Measurements from ENCODE around the gene PKIB. TPM values are rescaled to one million over a fixed set of nuclear protein-coding genes. Genes with fewer than 3 reads are reported as not detected.
"Not testable (repeated sequence)": the region's sequence is repeated elsewhere in the genome, so short reads cannot be mapped to it uniquely, and the experiment has no call there.

Gene PKIB
- total and polyA plus RNA-seq, 9 donors, result 0.36 to 2.7 (median 0.98) TPM; not detected in 1

DNA sequence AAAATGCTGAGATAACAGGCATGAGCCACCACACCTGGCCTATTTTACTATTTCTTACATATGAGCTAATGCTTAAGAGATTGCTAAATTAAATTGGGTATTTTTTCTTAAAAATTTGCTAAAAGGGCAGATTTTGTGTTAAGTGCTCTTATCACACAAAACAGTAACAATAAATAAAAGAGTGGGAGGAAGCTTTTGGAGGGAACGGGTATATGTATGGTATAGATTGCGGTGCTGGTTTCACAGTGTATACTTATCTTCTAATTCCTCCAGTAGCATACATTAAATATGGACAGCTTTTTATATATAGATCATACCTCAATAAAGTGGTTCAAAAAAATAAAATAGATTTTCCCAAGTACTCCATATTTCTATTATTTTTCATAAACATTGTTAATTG, 129.9 kb downstream of the PKIB start:
- no peak overlapping the region for H3K4me3 ChIP-seq
- intact Hi-C loops (cut with DNase I), result no loop called here
- H3K36me3 ChIP-seq, result no peaks in the 10 kb centered on the region
- no peaks in the 10 kb centered on the region for H3K4me1 ChIP-seq (ENCODE audit: insufficient read depth)
- no peak for DNase-seq
- 82 to 89% (median 86%) methylated on average over 2 of the region's 2 CpGs for WGBS, 3 donors
- TF ChIP-seq POLR2A (IDR thresholded peaks at IDR 0.05) (no peak), EP300 (IDR thresholded peaks at IDR 0.05) (no peak)
- TF ChIP-seq, protein P1, sequence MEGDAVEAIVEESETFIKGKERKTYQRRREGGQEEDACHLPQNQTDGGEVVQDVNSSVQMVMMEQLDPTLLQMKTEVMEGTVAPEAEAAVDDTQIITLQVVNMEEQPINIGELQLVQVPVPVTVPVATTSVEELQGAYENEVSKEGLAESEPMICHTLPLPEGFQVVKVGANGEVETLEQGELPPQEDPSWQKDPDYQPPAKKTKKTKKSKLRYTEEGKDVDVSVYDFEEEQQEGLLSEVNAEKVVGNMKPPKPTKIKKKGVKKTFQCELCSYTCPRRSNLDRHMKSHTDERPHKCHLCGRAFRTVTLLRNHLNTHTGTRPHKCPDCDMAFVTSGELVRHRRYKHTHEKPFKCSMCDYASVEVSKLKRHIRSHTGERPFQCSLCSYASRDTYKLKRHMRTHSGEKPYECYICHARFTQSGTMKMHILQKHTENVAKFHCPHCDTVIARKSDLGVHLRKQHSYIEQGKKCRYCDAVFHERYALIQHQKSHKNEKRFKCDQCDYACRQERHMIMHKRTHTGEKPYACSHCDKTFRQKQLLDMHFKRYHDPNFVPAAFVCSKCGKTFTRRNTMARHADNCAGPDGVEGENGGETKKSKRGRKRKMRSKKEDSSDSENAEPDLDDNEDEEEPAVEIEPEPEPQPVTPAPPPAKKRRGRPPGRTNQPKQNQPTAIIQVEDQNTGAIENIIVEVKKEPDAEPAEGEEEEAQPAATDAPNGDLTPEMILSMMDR (IDR thresholded peaks at IDR 0.05), result no peak
- no peaks in the 10 kb centered on the region for H3K9me3 ChIP-seq
- H3K27me3 ChIP-seq, result no peaks in the 10 kb centered on the region
- H3K27ac ChIP-seq, result no peak overlapping the region

DNA sequence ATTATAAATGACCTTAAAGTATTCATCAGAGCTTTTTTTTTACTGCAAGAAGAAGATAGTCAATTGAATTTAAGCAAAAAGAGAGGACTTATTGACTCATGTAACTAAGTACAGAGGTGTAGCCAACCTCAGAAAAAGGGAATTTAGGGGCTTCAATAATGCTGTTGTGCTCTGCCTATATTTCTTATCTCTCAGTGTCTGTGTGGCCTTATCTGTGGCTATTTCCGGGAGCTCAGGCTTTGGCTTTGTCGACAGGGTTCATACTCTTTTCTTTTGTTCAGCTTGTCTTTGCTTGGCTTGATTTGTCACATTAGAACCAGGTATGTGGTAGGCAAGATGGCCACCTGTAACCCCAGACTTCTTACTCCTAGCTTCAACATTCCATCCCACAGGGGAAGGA, 130.7 kb downstream of the PKIB start:
- no peak for TF ChIP-seq EP300 (IDR thresholded peaks at IDR 0.05)
- TF ChIP-seq, protein P1 (IDR thresholded peaks at IDR 0.05), result no peak
- TF ChIP-seq POLR2A (IDR thresholded peaks at IDR 0.05), result no peak
- intact Hi-C loops (cut with DNase I), result no loop called here
- no peaks in the 10 kb centered on the region for H3K36me3 ChIP-seq
- no peaks in the 10 kb centered on the region for H3K4me1 ChIP-seq (ENCODE audit: insufficient read depth)
- no peaks in the 10 kb centered on the region for H3K9me3 ChIP-seq
- no peak for DNase-seq
- no peaks in the 10 kb centered on the region for H3K27me3 ChIP-seq
- no peak overlapping the region for H3K27ac ChIP-seq
- H3K4me3 ChIP-seq, result no peak overlapping the region
- WGBS, 3 donors, result 45 to 77% (median 50%) methylated on average over 2 of the region's 2 CpGs

- H3K27ac ChIP-seq; H3K36me3 ChIP-seq; H3K27me3 ChIP-seq; H3K4me3 ChIP-seq; intact Hi-C loops (cut with DNase I); H3K4me1 ChIP-seq (ENCODE audit: insufficient read depth); DNase-seq; H3K9me3 ChIP-seq: not testable (repeated sequence)
- WGBS, 3 donors, result 34 to 44% (median 35%) methylated on average over 8 of the region's 8 CpGs
Observed at GRCh38 chr6:122744247-122744646, 134.0 kb downstream of the PKIB start.

GRCh38 chr6:122744856-122745255, 134.7 kb downstream of the PKIB start:
- WGBS, 3 donors, result 90 to 95% (median 92%) methylated on average over 3 of the region's 3 CpGs
- H3K36me3 ChIP-seq; DNase-seq; H3K9me3 ChIP-seq; H3K27me3 ChIP-seq; H3K4me3 ChIP-seq; intact Hi-C loops (cut with DNase I); H3K4me1 ChIP-seq (ENCODE audit: insufficient read depth); H3K27ac ChIP-seq: not testable (repeated sequence)

DNA sequence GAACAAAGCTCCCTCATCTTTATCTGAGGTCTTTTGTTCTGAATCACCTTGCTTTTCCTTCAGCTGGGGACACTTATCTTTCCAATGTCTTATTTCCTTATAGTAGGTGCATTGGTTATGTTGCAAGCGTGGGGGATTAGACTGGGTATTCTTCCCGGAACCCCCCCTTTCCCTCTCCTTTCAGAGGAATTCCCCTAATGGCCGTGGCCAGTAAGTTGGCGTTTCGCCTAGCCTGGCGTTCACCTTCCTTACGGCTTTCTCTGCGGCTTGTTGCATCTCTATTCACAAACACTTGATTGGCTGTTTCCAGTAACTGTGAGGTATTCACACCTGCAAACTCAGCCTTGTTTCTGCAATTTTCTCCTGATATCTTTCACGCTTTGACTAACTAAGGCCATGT, 136.5 kb downstream of the PKIB start:
- intact Hi-C loops (cut with DNase I), result no loop called here

DNA sequence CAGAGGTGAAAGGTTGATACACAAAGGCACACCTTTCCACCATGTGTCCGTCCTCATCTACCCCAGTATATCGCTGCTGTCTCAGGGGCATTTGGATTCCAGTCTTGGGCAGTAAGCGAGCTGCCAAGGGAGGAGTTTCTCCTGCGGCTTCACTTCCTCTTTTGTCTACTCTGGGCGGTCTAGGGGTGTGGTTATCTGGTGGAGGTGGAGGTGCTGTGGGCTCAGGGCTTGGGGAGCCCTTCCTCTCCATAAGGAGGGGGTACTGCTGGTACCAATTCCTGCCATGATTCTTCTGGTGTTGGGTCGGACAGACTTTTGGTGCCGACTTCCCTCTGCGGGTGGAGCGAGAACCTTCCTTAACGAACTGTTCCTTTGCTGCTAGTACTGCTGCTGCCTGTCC, 137.4 kb downstream of the PKIB start:
- Histone ChIP-seq H3K36me3 (no peaks in the 10 kb centered on the region), H3K4me3 (no peak overlapping the region), H3K9me3 (no peaks in the 10 kb centered on the region), H3K4me1 (ENCODE audit: insufficient read depth) (no peaks in the 10 kb centered on the region), H3K27ac (no peak overlapping the region), H3K27me3 (no peaks in the 10 kb centered on the region)
- no peak for DNase-seq
- 94 to 95% (median 94%) methylated on average over 10 of the region's 10 CpGs for WGBS, 3 donors
- intact Hi-C loops (cut with DNase I), result no loop called here
- TF ChIP-seq POLR2A (IDR thresholded peaks at IDR 0.05) (no peak), EP300 (IDR thresholded peaks at IDR 0.05) (no peak)
- TF ChIP-seq, protein P1 (IDR thresholded peaks at IDR 0.05), result no peak

More for the DNA sequence above, 136.5 kb downstream of the PKIB start:
- Histone ChIP-seq H3K9me3 (no peaks in the 10 kb centered on the region), H3K4me1 (ENCODE audit: insufficient read depth) (no peaks in the 10 kb centered on the region), H3K27me3 (no peaks in the 10 kb centered on the region), H3K36me3 (no peaks in the 10 kb centered on the region), H3K4me3 (no peak overlapping the region), H3K27ac (no peak overlapping the region)
- 80 to 89% (median 86%) methylated on average over 9 of the region's 9 CpGs for WGBS, 3 donors
- no peak for DNase-seq
- TF ChIP-seq POLR2A (IDR thresholded peaks at IDR 0.05), result no peak
- TF ChIP-seq EP300 (IDR thresholded peaks at IDR 0.05), result no peak

- H3K27ac ChIP-seq; H3K9me3 ChIP-seq; DNase-seq; H3K4me3 ChIP-seq; H3K36me3 ChIP-seq; H3K27me3 ChIP-seq; intact Hi-C loops (cut with DNase I); H3K4me1 ChIP-seq (ENCODE audit: insufficient read depth): not testable (repeated sequence)
- WGBS, 3 donors, result 35 to 36% (median 36%) methylated on average over 5 of the region's 5 CpGs
Observed at GRCh38 chr6:122748945-122749344, 138.7 kb downstream of the PKIB start.

Data from ovary (tissue), 9 donors.